Activated CD4-positive, alpha-beta T cell treated with anti-CD3 and anti-CD28 coated beads, Interleukin-2, Interleukin-6, amounts not matched to agents 100 ng/mL and 50 ng/mL, durations not matched to agents 16 hours and 8 hours (primary cell): ENCODE data around the gene KIF26A.
"Not testable (repeated sequence)": the region's sequence is repeated elsewhere in the genome, so short reads cannot be mapped to it uniquely, and the experiment has no call there.

Experiments
- DNase-seq: peaks from one replicate; pipeline ENCODE4 v3.0.0-alpha.2; 2020

Gene KIF26A

DNA sequence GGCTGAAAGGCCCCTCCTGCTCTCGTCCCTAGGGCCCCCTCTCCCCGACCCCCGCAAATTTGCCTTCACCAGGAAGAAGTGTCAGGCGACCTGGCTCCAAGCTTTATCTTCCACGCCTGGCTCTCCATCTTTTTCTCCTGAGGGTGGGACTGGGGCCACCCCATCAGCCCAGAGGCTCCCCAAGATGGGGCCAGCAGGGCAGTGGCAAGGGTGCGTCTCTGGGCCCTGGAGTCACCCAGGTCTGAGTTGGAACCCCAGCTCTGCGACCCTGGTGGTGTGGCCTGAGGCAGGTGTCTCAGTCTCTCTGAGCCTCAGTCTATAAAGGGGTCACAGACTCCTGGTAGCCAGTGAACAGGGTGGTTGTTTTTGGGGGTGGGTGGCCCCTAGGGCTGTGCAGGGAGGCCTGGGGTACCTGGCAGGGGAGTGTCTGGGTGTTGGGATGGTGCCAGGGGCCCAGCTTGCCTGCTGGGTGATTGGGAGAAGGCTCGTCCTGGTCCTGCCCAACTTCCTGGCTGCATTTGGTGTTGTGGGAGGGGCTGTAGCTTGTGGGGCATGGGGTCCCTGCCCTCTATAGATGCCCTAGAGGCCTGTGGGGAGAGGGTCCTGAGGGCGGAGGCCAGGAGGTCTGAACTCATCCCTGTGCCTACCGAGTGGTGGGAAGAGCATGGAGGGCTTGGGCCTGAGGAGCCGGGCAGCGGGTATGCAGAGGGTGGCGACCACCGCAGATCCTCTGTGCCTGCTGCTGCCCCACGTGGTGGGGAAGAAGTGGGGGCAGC lies 7.6 kb downstream of the KIF26A start:
- DNase-seq: no peak

DNA sequence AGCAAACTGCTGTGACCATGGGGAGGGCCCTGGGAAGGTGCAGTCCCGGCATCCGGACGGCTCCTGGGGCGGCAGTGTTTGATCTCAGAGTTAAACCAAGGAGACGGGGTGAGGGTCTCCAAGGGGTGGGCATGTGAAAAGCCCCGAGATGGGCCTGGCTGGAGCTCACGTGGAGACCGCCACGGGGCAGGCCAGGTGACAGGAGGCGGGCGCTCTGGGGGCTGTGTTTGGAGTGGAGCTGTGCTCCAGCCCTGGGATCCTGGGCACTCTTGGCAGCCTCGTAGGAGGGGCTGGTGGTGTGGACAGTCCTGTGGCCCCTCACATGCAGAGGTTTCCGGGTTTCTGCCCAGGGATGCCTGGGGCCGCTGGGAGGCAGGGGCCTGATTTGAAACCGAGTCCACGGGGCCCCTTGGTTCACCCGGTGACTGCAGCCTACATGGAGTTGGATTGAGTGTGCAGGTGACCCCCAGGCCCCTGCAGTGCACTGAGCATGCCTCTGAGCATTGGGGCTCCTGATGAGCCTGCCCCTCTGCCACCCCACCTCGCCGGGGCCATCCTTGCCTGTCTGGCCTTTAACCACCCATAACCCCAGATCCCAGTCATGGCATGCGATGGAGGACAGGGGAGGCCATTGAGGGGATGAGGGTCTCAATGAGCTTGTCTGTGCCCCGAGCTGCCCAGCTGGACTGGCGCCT lies 8.4 kb downstream of the KIF26A start:
- no peak for DNase-seq

DNA sequence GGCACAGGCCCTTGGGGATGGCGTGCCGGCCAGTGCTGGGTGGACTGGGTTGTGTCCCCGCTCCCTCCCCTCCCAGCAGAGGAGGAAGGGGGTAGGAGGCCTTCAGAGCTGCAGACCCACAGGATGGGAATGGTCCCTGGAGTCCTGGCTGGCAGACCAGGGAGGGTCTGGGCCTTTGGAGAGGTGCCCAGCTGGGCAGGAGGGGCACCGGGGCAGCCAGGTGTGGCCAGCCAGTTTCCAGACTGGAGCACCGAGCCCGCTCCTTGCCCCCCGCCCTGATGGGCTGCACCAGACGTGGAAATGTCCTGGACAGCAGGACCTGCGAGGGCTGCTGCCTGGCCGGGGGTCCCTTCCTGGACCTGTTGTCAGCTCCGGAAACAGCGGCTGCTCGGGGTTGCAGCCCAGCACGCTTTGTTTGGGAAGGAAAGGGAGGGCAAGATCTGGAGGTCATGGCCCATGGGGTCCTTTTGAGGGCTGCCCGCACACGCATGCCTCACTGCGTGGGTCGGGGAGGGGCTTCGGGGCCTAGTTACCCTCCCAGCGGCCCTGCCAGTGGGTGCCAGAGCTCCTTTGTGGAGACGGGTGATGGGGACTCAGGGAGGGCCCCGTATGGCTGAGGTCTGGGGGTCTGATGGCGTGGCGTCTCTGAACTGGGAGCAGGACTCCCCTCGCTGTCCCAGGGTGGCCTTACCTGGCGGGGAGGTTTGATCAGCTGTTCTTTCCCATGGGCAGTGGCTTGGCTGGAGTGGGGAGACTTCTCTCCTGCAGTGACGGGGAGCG lies 9.1 kb downstream of the KIF26A start:
- no peak for DNase-seq

DNA sequence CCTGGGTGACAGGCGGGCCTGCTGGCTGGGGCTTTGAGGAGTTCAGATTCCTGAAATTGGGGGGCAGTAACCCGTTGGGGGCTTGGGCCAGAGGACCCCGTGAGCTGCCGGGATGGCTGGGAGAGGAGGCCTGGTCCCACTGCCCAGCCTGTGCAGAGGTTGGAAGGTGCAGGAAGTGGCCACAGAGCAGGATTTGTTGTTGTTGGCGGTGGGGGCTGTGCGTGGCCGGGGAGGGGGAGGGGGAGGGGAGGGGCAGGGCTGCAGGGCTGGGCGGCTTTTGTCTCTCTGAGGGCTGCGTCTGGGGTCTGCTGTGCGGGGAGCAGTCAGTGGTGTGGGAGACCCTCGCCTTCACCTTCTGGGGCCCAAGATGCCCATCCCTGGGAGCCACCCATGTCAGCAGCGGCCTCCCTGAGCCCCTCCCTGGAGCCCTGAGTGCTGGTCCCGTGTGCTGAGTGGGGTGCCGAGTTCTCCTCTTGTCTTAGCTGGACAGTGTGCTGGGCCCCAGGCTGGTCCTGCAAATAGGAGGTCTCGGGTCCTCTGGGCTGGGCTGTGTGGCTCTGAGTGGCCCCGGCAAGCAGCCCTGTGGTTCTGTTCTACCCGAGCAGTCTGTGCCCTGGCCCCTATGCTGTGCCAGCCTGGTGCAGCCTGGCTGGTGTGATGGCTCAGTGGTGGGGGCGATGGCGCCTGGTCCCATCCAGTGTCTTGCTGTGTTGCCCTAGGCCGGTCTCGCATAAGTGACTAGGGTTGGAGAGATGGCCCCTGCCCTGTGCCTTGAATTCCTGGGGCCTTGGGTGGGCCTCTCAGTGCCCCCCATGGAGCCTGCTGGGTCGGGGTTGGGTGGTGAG lies 10.3 kb downstream of the KIF26A start:
- no peak for DNase-seq

DNA sequence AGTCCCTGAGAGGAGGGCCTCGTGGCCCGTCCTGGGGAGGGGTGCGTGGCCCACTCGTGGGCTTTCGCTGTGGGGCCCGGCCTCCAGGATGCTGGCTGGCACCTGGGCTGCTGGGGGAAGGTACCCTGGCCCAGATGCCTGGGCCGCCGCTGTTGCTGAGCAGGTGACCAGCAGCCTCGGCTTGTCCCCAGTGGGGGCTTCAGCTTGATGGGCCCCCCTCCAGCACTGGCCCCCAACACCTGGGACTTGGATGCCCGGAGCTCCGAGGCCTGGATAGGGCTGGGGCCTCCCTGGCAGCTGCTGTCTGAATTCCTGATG lies 10.8 kb downstream of the KIF26A start:
- DNase-seq: no peak

DNA sequence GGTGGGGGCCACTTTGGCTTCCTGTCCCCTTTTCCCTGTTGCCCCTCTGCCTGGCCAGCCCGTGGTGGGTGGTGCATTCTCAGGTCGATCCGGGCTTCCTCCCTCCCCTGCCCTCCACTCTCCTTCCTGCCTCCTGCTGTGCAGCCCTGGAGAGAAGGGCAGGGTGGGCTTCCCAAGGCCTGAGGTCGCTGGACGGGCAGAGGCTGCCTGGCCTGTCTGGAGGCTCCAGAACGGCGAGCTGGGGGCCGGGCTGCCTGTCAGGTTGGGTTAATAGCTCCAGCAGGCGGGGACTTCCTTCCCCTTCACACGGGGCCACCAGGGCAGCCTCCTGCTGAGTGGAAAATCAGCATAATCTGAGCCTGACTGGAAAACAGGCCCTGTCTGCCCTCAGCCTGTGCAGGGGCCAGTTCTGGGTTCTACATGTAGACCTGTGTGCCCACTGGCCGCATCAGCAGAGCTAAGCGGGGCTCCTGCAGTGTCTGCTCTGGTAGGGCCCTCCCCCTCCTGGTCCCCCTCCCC lies 11.3 kb downstream of the KIF26A start:
- DNase-seq: no peak

DNA sequence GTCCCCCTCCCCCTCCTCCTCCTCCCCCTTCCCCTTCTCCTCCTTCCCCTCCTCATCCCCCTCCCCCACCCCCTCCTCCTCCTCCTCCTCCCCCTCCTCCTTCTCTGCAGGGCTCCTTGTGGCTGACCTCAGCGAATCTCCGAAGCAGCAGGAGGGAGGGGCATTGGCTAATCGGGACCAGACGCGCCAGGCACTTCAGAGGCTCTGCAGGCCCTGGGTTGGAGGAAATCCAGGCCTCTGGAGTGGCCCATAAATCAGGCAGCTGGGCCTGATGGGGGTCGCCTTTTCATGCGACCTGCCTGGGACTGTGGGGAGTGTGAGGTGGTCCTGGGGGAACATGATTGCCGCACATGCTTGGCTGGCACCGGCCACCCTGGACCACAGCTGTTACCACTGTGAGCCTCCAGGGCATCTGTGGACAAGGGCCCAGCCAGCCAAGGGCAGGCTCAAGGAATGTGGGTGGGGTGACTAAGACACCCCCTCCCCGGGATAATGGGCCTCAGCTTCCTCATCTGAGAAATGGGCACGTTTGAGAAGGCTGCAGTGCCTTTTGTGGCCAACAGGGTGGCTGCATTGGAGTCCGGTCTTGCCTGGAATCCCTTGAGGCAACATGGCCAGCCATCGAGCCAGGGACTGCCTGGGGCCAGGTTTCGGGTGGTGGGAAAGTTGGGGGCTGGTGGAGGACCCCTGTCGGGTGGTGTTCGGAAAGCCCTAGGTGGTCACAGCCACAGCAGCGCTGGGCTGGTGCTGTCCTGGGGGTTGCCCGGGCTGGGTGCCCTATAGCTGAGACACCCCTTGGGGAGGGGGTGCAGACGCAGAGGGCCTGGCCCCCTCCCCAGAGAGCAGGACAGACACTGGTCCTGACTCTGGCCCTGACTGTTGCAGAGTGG lies 12.0 kb downstream of the KIF26A start:
- peak; percentile 19 for DNase-seq

DNA sequence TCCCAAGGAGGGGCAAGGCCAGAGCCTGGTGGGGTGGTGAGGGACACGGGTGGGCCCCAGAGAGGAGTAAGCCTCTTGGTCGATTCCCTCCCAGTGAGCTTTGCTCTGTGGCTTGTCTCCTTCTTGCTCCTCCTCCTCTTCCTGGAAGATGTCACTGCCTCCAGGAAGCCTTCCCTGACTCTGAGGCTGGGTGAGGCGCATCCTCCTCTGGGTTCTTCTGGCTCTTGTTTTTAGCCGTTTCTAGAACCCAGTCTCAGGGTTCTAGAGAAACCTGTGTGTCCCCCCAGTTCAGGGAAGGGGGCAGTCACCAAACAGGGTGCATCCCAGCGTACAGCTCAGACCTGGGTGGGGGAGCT lies 12.6 kb downstream of the KIF26A start:
- no peak for DNase-seq

DNA sequence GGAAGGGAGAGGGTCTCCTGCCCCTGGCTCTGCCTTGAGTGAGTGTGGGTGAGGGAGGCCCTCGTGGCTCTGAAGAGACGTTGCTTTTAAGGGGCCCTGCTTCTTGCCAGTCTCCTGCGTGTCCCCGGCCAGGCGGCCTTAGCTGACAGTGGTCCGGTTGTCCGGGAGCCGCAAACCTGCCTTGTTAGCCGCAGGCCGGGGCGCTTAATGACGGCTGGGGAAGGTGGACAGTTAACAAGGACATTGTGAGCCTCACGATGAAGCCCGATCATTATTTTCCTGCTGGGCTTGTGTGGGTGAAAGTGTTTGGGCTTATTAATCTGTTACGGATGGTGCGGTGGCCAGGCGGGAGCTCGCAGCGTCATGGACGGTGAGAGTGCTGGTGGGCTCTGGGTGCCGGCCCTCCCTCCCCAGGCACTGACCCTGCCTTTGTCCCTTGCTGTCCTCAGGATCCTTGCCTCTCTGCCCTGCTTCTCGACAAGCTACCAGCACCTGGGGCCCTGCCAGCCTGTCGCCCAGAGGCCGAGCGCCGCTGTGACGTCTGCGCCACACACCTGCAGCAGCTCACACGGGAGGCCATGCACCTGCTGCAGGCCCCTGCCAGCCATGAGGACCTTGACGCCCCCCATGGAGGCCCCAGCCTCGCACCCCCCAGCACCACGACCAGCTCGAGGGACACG lies 13.3 kb downstream of the KIF26A start:
- no peak for DNase-seq

DNA sequence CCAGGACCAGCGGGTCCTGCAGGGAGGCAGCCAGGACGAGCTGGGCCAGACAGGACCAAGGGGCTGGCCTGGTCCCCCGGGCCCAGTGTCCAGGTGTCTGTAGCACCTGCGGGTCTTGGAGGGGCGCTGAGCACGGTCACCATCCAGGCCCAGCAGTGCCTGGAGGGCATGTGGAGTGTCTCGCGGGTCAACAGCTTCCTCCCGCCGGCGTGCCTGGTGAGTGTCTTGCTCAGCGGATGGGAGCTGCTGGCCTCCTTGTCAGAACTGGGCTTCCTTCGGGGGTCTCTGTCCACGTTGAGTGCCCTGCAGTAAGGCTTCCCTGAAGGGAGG lies 13.8 kb downstream of the KIF26A start:
- no peak for DNase-seq

DNA sequence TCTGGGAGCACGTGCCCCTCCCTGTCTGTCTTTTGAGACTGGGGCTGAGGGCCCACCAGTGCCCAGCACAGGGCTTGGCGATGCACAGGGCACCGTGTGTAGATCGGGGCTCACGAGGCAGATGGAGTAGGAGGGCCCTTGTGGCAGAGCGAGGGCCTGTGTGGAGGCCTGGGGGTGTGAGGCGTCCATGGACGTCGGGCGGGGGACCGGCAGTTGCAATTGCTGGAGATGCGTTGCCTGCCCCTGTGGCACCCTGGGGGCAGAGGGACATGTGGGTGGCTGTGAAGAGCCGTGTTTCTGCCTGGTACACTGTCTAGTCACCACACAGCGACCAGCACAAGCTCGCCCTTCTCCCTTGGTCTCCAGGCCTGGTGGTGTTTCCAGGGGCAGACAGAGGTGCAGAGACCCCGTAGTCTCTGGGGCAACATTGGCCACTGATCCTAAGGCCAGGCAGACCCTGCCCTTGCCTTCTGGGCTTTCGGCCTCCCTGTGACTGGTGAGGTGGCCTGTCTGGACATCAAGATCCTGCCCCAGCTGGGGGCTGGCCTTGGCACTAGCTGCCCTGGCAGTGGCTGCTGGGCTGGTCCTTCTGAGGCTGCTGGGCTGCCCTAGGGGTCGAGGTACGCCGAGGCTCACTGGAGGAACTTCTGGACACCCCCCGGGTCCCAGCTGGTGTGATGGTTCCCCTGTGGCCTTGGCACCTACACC lies 14.5 kb downstream of the KIF26A start:
- no peak for DNase-seq

DNA sequence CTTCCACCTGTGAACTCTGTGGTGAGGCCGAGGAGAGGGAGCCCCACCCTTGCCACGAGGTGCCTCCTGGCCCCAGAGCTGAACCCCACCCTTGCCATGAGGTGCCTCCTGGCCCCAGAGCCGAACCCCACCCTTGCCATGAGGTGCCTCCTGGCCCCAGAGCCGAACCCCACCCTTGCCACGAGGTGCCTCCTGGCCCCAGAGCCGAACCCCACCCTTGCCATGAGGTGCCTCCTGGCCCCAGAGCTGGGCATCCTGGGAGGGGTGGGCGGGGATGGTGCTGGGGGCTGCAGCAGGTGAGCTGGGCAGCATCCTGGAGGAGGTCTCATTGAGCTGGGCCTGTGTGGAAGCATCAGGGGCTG lies 15.0 kb downstream of the KIF26A start:
- DNase-seq: not testable (repeated sequence)

DNA sequence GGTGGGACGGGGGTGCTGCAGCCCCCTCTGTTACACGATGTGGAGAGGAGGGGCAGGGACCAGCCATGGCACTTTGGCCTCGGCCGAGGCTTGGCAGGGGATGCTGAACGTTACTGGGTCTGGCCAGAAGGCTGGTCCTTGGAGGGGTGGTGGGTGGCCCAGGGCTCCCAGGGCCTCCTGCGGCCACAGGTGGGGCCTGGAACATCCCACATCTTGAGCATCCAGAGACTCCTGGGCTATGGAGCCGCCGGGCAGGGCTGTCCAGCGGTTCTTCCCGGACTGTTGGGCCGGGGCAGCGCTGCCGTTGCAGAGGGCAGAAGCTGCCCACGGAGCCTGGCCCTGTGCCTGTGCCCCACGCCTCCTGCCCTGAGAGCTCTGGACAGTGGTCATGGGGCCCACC lies 15.9 kb downstream of the KIF26A start:
- no peak for DNase-seq

DNA sequence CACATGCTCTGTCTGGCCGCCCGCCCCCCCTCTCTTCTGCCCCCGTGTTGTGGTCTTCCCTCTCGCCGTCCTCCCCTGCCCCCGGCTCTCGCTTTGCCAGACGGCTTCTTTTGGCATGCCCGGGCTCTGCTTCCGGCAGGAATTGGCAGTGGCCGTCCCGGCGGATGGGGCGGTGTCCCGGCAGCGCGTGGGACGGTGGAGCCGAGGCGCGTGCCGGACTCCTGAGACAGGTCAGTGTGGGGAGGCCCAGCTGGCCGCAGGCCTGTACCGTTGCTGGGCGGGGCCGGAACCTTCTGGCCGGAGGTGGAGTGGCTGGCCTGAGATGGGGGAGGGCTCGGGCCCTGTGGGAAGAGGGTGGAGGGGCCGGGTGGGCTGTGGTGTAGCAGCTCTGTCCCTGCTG lies 17.1 kb downstream of the KIF26A start:
- no peak for DNase-seq

DNA sequence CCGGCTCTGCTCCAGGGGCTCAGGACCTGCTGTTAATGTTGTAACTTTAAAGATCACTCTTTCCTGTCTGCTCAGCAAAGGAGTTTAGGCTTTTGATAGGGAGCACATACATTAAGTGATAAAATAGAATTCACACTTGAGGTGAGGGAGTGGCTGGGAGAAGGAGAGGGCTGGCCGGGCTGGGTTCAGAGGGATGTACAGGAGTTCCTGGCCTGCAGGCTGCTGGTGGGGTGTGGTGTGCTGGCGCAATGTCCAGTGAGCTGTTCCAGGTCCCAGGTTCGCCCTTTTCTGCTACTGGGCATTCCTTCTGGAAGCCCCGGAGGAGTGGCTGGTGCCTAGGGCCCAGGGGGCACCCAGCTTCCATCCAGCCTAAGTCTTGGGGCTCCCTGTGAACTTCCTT lies 17.8 kb downstream of the KIF26A start:
- DNase-seq: no peak

DNA sequence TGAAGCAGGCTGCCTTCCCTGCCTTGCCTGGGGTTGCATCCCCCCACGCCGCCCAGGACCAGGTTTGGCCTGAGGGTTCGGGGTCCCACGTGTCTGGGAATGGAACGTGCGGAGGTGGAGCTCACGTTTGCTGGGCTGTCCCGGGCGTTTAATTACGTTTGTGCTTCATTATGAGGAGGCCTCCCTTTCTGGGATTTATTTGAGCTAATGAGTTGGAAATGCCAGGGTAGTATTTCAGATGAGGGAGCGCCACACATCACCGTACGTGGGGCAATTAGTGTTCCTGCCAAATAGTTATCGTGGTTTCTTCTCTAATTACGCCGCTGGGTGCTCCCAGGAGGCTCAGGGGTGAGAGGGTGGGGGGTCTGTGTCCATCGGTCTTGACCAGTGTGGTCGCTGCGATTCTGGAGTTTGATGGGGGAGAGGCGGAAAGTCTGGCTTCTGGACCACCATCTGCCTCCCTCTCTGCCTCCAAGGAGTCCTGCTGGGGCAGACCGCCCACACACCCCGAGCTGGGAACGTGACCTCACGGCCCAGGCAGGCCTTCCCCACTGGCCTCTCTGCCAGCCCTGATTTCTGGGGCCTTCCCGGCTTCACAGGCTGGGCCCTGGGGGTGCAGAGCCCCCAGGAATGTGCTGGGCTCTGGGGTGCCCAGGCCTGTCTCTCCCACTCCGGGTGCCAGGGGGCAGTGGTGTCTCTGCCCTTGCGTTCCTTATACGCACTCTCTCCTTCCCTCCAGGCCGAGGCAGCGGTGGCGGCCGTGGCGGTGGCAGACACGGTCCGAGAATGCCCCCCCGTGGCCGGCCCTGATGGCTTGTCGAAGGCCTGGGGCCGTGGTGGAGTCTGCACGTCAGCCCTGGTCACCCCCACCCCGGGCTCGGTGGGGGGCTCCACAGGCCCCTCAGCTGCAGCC lies 18.9 kb downstream of the KIF26A start:
- no peak for DNase-seq

DNA sequence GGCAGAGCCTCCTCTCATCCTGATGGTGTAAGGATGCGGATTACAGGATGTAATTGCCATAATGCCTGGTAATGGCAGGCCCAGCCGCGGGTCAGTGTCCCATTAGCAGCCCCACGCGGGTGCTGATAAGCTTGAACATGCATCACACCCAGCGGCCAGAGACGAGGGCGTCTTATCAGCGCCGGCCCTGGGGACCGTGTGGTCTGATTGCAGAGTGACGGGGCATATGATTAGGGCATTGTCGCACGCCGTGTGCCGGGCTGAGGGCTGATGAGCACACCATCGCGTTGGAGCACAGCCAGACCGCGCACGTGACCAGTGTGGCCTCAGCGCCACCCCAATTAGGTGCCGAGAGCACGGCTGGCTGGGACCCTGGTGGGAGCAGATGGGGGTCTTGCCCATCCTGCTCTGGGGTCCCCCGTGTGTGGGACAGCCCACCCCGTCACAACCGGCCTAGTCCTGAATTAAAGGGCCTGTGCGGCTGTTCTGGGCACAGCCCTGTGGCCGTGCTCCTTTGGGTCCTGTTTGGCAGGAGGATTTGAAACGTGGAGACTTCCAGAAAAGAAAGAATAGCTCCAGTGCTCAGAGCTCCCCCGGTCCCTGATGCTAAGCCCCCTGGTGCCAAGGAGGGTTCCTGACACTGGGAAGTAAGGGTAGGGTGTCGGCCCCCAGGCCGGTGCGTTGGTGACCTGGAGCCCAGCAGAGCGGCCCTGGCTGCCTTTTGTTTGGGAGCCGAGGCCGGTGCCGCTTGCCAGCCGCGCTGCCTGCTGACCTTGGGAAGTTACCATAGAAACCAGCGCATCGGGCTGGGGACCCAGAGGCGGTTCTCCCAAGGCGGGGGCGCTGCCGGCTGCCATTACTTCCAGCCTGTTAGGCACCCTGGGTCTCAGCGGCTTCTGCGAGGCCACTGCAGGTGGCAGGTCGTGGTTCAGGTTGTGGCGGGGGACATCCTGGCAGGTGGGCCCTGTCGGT lies 20.7 kb downstream of the KIF26A start:
- no peak for DNase-seq

DNA sequence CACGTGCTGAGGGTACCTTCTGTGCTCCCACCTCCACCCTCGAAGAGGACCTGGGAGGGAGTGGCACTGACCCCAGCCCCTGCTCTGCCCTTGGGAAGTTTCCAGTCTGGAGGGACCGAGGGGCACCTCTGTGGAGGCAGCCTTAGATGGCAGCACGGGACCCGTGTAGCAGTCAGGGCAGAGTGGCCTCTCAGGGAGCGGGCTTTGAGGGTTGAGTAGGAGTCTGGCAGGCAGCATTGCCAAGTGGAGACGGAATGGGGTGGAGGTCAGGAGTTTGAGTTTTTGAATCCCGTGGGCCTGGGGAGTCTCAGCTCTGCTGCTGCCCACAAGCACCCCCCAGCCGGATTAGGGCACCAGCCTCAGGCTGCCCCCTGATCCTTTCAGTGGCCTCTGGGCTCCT lies 21.6 kb downstream of the KIF26A start:
- DNase-seq: no peak
